ENCODE measurements around the gene SLC13A3.
A peak's percentile ranks its signal among the peaks of the same experiment; 100 is the strongest.

The SLC13A3 gene

GRCh38 chr20:46523108-46523507, 128.2 kb downstream of the SLC13A3 start:
- DNase-seq (ENCODE audit: low read depth), result no peak

- peak; percentile 68 for DNase-seq (ENCODE audit: low read depth)
These were observed 130.2 kb downstream of the SLC13A3 start for GRCh38 chr20:46520976-46521579.

- no peak for DNase-seq (ENCODE audit: low read depth)
These were observed 130.7 kb downstream of the SLC13A3 start for GRCh38 chr20:46520540-46520939.

GRCh38 chr20:46519471-46520068, 131.7 kb downstream of the SLC13A3 start:
- DNase-seq (ENCODE audit: low read depth), result no peak

GRCh38 chr20:46512943-46513844, 138.1 kb downstream of the SLC13A3 start, which contains the start of gene ZNF334:
ZNF334 (minus strand) TSS chr20:46513559; CDS start chr20:46512102, 1,457 bp downstream.
- DNase-seq (ENCODE audit: low read depth), result peak; percentile 51

GRCh38 chr20:46509523-46509922, 141.7 kb downstream of the SLC13A3 start:
- DNase-seq (ENCODE audit: low read depth), result no peak
